ENCODE results near the gene SCNN1G.

GRCh38 chr16:23140107-23140506 is 42.4 kb upstream of the SCNN1G start:
- TF ChIP-seq EED (CRISPR knock-in tag; IDR thresholded peaks at IDR 0.05) (no peak), SMAD3 (CRISPR knock-in tag; IDR thresholded peaks at IDR 0.05) (no peak), CBX2 (IDR thresholded peaks at IDR 0.05; ENCODE audit: low read depth, low read length) (no peak), CBX2 (CRISPR knock-in tag; IDR thresholded peaks at IDR 0.05; ENCODE audit: low read depth) (no peak), PRPF4 (IDR thresholded peaks at IDR 0.05; ENCODE audit: low read depth, low read length, poor library complexity, severe bottlenecking) (no peak)

All from HepG2 (cell line).